GM18498 (cell line): ENCODE data around the gene TRIM2.
"Not testable (repeated sequence)": the region's sequence is repeated elsewhere in the genome, so short reads cannot be mapped to it uniquely, and the experiment has no call there.

Experiments used
- ATAC-seq: cut with Tn5 transposase; IDR thresholded peaks from one replicate; pipeline ENCODE4 v1.9.1; 2021; ENCODE audit warnings: mild to moderate bottlenecking, moderate library complexity; ENCODE audit not compliant: unreplicated experiment

The TRIM2 gene

DNA sequence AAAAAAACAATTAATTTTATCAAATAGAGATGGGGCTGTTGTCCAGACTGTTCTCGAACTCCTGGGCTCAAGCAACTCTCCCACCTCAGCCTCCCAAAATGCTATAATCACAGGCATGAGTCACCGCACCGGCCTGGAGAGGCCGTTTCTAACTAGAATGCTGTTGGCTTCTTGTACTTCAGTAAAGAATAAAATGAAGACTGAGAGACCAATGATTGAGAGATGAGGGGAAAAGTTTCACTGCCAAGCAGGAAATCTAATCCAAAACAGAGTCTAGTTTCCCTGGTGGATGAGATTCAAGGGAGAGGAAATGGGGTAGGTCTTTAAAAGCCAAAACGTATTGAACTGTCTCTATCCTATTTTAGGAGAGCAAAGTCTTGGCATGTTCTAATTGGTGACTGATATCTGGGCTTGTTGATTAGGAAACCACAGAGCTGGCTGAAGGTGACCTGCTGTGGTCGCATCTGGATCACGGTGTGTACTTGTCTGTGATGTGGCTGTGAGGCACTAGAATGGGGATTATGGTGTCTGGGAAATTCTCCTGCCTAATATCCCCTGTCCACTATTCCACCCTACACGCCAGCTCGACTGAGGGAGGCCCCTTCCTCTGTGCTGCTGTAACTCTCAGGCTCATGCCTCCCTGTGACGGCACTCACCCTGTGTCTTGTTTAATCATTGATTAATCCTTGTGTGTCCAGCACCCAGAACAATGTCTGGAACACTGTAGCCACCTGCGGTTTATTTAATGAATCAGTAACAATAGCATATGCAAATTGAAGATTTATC is 15.0 kb upstream of the TRIM2 start:
- ATAC-seq, result no peak

DNA sequence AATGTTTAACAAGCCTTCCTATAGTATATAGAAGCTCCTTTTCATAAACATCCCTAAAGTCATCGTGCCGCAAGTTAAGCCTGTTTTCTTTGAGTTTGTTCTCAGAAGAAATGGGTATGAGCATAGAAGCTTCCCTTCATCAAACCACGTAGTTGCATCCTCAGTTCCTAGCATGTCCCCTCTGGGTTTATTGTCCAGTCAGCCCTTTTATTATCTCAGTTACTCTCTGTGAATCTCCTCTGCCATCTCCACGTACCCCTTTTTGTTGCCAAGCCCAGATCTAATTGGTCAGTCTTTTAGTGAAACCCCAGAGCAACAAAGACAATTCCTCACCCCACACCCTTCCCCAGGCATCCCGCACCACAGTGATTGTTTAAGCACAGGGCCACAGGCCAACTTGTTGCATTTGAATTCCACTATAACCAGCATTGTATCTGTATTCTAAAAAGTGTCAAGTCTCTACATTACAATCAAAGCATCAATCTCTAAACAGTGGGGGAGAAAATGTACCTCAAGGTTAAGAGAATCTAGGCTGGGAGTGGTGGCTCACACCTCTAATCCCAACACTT is 12.4 kb upstream of the TRIM2 start:
- no peak for ATAC-seq

DNA sequence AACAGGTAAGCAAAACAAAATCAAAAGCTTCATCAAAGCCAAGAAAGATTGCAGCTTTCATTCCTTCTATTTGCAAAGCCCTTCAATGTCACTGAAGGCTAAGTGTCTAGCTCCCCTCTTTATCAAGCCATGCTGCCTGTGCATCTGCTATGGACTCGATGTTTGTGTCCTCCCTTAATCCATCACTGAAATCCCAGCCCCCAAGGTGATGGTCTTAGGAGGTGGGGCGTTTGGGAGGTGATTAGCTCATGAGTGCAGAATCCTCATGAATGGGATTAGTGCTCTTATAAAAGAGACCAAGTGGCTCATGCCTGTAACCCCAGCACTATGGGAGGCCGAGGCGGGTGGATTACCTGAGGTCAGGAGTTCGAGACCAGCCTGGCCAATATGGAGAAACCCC is 6.9 kb upstream of the TRIM2 start:
- no peak for ATAC-seq

DNA sequence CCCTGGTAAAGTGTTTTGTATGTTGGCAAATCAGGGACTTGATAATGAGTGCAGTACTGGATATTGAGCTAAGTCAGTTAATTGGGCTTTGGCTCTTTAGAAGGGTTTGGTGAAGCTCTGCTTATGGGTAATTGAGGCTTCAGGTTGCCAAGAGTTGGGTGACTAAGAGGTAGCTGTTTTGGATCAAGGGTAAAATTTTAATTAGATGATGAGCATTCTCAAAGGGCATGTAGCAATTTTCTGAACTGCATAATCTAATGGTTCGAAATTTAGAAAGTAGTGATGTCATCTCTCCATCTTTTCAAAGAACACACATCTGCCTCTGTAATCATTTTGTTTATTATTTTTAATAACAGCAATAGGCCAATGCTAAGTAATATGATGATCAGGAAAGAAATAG is 5.5 kb upstream of the TRIM2 start:
- no peak for ATAC-seq

DNA sequence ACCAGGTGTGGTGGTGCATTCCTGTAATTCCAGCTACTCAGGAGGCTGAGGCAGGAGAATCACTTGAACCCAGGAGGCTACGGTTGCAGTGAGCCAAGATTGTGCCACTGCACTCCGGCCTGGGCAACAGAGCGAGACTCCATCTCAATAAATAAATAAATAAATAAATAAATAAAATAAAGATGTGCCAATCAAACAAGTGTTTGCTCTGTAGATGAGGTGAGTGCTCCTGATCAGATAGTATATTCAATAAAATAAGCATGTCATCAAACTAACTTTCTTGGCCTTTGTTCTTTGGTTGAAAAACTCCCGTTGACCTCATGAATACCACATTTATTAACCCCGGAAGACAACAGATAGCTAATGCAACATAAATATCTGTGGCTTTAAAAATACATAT is 497 bp upstream of the TRIM2 start:
- not testable (repeated sequence) for ATAC-seq

DNA sequence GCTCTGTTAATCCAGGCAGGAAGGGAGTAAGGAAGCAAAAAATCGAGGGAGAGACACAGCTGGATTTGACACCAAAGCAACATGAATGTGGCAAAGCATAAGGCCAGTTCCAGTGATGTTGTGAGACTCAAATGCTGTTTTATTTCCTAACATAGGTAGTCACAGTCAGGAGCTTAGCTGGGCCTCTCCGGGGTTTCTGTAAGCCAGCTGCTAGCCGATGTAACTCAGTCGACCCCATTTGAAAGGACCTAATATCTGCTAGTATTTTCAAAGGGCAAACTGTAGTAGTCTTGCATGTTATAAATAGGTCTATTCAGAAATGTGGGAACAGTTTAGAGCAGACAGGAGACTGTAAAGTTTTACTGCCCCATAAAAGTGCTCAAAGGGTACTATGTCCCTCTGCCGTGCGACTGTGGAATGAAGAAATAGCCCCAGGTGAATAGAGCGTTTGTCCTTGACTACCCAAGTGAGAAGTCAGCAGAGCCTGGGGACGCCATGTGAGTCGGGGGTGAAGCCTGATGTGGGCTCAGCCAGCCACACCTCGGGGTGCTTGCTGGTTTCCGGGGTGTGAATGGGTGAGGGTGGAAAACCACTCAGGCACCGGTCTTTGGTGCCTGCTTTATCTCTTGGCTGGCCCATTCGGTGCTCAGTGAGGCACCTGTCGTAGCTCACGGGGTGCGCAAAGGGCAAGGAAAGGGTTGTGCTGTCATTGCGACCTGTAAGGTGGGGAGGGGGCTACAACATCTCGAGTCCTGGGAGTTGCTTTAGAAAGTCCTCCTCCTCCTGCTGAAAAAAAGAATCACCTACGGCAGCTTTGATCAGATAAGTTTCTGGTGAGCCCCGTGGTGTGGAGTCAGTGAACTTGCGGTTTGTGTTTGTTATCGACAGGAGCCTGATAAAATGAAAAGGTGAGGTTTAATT is 745 bp downstream of the TRIM2 start:
- ATAC-seq, result no peak

DNA sequence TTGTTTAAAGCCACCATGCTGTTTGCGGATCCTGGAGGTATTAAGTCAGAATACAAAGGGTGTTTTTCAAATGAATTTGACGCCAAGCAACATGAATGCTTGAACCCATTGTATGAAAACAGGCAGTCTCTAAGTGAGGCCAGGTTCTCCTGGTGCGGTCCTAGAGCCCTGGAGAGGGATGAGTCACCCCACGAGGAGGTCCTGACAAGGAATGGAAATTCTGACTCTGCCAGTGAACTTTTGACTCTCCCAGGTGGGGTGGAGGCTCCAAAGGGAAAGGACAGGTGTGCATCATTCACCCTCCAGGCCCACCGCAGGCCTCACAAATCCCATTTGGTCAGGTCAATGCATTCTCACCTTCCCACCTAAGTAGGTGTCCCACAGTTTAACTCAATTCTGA is 1.5 kb downstream of the TRIM2 start:
- no peak for ATAC-seq

DNA sequence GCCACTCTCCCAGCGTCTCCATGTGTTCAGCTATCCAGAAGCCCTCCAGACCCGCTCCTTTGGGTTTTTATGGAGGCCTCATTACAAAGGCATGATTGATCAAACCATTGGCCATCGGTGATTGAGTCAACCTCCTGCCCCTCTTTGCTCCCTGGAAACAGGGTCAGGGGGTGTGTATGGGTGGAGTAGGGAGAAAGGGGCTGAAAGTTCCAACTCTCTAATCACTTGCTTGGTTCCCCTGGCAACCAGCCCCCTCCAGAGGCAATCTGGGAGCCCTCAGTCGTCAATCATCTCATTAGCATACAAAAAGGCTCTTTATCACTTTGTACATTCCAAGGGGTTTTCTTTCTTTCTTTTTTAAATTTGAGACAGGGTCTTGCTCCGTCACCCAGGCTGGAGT is 2.3 kb downstream of the TRIM2 start:
- ATAC-seq, result no peak

DNA sequence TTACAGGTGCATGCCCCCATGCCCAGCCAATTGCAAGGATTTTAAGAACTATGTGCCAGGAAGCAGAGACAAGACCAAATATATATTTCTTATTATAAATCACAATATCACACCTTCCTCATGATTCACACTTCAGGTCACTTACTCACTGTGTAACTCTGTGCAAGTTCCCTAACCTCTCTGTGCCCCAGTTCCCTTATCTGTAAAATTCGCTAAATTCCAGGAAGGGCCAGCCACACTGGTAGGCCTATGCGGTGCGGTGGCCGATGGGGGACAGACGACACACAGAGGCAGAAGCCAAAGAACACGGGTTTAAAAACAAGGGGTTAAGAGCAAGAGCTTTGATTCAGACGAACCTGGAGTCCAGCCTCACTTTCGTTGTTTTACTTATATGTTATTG is 2.8 kb downstream of the TRIM2 start:
- no peak for ATAC-seq

DNA sequence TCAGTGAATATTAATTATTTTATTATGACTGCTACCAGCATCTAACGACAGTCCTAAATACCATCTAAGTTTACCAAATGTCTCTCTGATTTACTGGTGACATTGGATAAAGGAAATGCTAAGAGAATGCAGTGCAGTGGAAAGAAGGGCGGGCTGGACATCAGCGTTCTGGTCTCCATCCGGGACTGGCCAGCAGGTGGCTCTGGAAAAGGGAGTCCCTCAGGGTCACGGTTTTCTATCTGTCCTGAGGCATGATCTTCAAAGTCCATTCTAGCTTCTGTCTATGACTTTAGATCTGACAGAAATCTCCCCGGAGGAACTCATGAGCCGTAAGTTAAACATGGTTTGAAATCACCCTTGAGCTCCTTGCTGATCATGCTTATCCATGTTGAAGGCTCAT is 3.3 kb downstream of the TRIM2 start:
- ATAC-seq, result no peak

DNA sequence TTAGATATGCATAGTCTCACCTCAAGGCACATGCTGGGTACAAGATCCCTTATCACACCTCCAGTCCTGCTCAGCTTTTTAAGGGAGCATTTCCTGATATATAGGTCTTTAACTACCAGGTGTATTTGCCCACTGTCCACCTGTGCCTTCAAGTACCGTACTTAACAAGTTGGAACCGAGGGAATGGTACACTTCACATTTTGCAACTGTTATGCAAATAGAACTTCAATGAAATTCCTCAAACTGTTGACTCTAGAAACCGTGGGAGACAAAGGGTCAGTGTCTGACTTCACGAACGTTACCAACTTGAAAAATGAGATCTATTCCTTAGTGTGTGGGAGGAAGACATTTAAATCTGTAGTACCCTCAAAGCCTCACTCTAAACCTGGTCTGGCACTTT is 5.2 kb downstream of the TRIM2 start:
- no peak for ATAC-seq

DNA sequence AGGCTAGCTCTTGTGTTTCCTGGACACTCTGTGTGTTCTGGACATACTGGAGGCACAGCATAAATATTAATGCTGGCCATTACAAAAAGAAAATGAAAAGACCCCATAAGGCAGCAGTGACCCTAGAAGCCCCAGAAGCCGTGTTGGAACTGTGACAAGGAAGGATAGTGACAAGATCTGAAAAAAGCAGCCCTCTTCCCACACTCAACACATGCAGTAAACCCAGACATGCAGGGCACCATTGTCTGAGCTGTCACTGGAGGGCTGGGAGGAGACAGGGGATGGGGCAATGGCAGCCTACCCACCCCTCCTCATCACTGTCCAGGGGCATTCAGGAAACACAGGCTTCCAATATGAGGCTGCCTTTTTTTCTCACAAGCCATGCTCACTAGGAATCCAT is 6.5 kb downstream of the TRIM2 start:
- ATAC-seq, result no peak

DNA sequence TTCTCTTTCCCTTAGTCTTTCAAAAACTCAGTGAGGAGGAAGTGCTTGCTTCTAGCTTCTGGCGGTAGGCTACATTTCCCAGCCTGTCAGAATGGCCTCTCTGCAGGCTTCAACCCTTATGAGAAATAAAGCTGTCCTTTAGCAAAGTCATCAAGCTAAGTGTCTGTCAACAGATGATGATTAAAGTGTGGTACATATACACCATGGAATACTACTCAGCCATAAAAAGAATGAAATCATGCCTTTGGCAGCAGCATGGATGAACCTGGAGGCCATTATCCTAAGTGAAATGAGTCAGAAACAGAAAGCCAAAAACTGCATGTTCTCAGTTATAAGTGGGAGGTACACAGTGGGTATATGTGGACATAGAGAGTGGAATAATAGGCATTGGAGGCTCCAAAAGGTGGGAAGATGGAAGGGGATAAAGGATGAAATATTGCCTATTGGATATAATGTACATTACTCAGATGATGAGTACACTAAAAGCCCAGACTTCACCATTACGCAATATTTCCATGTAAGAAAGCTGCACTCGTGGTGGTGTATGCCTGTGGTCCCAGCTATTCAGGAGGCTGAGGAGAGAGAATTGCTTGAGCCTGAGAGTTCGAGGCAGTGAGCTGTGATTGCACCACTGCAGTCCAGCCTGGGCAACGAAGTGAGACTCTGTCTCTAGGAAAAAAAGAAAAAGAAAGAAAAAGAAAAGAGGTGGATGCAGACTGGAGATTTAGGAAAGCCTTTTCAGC is 7.9 kb downstream of the TRIM2 start:
- no peak for ATAC-seq

DNA sequence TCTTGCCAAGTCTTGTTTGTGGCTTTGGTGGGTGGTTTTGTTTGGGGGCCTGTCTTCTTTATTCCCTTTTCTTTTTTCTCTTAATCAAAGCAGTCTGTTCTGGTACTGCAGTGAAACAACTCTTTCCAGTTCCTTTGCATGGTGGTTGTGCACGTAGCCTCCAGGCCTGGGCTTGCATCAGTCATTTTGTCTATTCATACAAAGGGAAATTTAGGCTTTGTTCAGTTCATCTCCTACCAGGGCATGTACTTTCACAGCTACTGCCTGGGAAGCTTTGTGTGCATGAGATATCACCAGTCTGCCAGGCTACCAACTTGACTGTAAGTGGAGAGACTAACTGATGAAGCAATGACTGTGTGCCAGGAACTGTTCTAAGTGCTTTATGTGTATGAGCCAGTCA is 8.5 kb downstream of the TRIM2 start:
- no peak for ATAC-seq

DNA sequence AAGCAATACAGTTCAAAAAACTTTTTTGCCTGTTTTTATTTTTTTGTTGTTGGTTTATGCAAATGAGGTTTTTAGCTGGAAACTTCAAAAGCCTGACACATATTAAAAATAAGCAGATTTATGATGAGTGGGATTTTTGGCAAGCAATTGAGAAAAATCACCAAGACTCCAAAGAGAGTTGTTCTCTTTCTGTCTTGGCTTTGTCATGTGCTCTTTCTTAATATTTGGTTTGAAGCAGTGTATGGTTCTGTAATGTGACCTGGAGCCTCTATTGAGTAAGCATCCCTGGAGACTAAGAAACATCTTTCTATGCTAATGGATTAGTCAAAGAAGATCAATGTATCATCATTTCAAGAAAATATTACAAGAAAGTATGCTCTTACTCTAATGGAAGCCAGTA is 11.7 kb downstream of the TRIM2 start:
- ATAC-seq, result no peak

DNA sequence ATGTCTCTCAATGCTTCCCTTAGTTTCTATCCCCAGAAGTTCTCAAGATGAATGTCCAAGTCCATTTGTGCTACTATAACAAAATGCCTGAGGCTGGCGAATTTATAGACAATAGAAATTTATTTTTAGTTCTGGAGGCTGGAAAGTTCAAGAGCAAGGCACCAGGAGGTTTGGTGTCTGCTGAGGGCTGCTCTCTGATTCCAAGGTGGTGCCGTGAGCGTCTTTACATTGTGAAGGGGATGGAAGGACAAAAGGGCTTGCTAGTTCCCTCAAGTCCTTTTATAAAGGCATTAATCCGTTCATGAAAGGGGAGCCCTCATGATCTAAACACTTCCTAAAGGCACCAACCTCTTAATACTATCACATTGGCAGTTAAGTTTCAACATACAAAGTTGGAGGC is 12.3 kb downstream of the TRIM2 start:
- ATAC-seq, result no peak

DNA sequence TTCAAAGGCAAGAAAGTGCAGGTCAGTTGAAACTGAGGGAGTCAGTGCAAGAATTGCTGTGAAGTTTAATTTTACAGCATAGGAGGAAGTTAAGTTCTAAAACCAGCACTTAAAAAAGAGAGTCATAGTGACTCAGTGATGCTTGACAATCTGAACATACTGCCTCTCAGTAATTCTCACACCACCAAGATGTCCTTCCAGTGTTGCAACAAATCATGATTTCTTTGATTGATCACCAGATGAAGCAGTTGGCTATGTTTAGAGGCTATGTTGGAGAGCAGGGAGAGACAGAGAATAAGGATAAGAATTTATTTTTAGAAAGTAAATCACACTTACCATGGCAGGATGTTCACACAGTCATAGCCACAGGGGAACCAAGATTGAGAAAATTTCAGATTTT is 13.2 kb downstream of the TRIM2 start:
- no peak for ATAC-seq

DNA sequence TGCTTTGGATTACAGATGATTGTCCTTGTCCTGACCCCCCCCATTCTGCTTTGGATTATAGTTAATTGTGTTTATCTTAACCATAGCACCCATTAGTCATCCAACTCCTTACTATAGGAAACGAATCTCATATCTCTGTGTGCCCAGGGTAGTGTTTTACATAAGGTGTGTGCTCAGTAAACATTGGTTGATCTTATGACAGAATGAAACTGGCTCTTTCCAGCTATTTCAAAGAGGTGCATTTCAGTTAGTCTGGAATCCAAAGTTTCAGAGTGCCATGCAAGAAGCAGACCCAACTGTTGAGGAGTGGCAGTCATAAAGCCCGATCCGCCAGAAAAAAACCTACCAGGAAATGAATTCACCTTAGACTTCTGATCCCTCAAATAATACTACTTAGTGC is 14.7 kb downstream of the TRIM2 start:
- no peak for ATAC-seq

DNA sequence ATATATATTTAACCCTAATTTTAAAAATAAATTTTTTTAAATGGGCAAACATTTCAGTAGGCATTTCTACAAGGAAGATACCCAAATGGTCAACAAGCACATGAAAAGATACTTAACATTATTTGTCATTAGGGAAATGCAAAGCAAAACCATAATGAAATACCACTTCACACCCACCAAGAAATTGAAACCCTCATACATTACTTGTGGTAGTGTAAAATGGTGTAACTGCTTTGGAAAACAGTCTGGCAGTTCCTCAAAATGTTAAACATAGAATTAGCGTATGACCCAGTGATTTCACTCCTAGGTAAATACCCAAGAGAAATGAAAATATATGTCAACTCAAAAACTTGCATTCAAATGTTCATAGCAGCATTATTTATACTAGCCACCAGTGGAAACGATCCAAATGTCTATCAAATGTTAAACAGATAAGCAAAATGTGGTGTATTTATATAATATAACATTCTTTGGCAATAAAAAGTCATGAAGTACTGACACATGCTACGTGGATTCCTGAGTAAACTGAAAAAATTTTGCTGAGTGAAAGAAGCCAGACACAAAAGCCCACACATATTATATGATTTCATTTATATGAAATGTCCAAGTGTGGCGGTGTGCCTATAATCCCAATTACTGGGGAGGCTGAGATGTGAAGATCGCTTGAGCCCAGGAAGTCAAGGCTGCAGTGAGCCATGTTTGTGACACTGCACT is 16.6 kb downstream of the TRIM2 start:
- ATAC-seq, result no peak
